Right forelimb (tissue), 1 donor: Measurements from ENCODE around the gene TLCD3B.

ENCODE experiments used
- DNase-seq: peaks from one replicate; pipeline ENCODE4 v3.0.0-alpha.2; 2018

Gene TLCD3B

GRCh38 chr16:30004424-30004776, 26.7 kb downstream of the TLCD3B start:
- no peak for DNase-seq

DNA sequence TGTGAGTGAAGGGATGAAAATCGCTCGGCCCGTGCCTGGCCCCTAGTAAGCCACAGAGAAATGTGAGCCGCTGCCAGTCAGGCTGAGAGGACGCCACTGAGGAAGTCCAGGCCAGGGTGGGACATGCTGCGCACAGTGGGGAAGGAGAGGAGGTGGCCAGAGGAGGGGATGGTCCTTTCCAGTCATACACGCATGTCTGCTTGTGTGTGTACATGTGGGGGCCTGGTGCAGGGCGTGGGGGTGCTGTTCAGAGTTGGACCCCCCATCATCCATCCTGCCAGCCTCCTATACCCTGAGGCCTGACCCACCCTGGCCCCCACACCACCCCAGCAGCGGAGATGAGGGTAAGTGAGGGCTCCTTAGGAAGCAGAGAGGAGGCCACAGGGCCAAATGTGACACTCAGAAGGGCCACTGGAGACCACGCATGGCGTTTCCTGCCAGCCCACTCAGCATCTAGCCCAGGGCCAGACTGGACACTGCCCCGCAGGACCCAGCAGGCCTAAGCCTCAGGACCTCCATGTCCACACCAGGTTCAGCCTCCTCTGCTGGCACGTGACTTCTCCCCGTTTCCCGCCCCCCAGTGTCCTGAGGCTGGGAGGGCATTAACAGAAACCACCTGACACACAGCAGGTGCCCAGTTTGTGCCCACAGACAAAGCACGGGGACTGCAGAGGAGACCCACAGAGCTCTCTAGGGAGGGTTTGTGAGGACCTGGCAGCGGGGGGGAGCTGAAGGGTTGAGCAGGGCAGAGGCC, 27.2 kb downstream of the TLCD3B start:
- DNase-seq, result no peak

- DNase-seq, result no peak
Measured at GRCh38 chr16:30002614-30003346, 28.3 kb downstream of the TLCD3B start.

GRCh38 chr16:30000735-30001631, 30.1 kb downstream of the TLCD3B start:
- no peak for DNase-seq

- DNase-seq, result no peak
Measured at GRCh38 chr16:29999605-30000004, 31.5 kb downstream of the TLCD3B start.

GRCh38 chr16:29996766-29997250, 34.3 kb downstream of the TLCD3B start:
- DNase-seq, result no peak

GRCh38 chr16:29995911-29996765, 34.9 kb downstream of the TLCD3B start, which contains the start of gene INO80E:
Gene INO80E, plus strand, starts transcription at chr16:29996241. Its CDS starts 70 bp downstream, at chr16:29996311.
- peak; percentile 99 for DNase-seq

DNA sequence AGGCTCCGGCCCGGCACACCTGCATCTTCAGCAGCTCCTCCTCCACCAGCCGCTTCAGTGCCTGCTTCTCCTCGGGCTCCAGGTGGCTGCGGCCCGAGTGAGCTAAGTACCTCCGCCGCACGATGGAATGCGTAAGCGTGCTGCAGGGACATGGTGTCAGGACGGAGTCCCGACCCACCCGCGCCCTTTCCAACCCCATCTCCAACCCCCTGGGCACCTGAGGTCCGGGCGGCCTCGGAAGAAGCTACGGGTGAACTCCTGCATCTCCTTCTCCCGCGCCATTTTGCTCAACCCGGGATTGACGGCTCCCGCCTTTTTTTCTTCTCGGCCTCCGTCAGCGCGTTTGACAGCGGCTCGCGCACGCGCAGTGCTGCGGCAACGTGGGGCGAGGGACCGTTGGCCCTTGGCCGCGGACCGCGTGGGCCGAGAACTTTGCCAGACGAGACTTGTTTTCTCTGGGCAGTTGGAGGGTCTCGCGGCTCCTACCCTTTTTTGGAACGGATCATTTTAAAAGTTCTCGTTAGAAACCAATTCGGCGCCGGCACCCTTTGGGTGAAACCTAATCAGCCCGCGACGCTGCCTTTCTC, 35.7 kb downstream of the TLCD3B start, which contains the start of gene HIRIP3:
Gene HIRIP3 (minus strand): TSS at position 294 of the 587 bp plus-strand sequence. CDS start 12 bp downstream, at position 282.
- peak; percentile 93 for DNase-seq

DNA sequence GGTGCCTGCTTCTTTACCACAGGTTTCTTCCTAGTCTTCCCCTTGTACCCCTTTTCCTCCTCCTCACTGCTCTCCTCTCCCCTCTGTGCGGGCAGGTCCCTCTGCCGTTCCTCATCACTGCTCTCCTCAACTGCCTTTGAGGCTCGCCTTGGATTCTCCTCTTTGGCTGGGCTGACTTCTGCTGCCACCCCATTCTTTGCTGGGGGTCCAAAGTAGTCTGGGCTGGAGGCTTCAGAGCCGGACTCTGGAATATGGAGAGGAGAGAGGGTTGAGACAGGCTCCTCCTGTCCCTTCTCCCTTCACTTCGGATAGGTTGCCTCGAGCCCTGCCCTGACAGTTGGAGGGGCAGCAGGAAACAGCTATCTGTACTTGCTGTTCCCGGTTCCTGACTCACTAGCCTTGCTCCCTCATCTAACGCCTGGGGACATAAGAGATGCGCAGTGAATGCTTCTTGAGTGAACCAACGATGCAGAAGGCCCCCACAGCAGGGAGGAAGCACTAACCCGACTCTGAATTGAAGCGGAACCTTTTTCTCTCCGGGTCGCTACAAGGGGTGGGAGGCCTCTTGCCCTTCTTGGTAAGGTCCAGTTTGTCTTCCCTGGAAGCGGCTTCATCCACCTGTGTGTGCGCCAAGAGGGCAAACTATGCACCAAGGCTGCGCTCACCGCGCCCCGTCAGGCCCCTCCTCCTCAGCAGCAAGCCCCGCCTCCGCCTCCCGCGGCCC, 36.3 kb downstream of the TLCD3B start:
- no peak for DNase-seq

DNA sequence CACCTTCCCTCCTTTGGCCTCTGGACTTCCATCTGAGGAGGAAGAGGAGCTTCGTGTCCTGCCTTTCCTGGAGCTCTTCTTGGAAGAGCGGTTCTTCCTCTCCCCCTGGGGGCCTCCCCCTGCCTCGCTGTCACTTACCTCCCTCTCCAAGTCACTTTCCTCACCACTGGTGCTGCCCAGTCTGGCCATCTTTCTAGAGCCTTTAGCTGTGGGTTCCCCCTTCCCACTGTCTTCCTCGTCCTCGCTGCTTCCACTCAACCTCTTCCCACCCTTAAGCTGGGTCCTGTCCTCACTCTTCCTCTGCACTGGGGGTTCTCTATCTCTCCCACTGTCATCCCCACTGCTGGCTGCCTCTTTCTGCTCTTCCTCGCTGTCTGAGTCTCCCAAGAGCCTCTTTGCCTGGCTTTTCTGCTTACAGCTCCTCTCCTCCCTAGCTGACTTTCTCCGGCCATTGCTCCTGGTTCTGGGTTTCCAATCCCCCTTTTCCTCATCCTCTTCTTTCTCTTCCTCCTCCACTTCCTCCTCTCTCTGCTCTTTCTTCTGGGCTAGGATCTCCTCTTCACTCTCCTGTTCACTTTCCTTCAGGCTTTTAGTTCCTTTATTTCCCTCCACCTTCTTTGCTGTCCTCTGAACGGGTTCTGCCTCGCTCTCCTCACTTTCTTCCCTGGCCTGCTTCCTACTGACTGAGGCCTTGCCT, 37.0 kb downstream of the TLCD3B start:
- no peak for DNase-seq

DNA sequence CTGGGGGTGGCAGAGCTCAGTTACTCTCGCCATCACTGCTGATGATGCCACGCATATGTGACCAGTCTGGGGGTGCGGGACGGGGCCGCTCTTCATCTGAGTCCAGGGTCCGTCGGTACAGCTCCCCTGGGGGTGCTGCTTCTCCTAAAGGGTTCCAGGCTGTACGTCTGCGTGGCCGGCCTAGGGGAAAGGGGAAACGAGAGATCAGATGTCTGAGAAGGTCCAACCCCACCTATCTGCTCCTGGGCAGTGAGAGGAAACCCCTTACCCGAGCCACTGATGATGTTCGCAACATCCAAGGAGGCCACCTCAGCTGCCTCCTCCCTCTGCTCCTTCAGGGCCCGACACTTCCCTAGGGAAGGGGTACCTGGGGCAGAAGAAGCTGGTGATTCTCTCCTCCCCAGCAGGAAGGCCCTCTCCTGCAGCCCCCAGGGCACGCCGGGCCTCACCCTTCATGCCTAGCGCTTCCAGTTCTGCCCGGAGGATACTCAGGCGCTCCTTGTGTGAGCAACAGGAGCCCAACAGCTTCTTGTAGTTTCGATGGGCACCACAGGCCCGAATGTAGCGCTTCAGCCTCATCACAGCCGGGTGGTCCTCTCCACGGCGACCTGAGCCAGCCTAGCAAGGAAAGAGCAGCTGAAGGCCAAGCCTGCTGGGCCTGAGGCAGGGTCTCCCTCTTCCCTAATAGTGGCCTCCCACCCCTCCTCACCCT, 37.7 kb downstream of the TLCD3B start:
- DNase-seq, result no peak

- DNase-seq, result no peak
Measured at GRCh38 chr16:29992344-29992967, 38.6 kb downstream of the TLCD3B start.

- no peak for DNase-seq
Measured at GRCh38 chr16:29991571-29991904, 39.5 kb downstream of the TLCD3B start.

GRCh38 chr16:29990883-29991570, 40.0 kb downstream of the TLCD3B start:
- DNase-seq, result no peak

- no peak for DNase-seq
Measured at GRCh38 chr16:29990034-29990433, 41.0 kb downstream of the TLCD3B start.

GRCh38 chr16:29989111-29989858, 41.8 kb downstream of the TLCD3B start:
- DNase-seq, result no peak

DNA sequence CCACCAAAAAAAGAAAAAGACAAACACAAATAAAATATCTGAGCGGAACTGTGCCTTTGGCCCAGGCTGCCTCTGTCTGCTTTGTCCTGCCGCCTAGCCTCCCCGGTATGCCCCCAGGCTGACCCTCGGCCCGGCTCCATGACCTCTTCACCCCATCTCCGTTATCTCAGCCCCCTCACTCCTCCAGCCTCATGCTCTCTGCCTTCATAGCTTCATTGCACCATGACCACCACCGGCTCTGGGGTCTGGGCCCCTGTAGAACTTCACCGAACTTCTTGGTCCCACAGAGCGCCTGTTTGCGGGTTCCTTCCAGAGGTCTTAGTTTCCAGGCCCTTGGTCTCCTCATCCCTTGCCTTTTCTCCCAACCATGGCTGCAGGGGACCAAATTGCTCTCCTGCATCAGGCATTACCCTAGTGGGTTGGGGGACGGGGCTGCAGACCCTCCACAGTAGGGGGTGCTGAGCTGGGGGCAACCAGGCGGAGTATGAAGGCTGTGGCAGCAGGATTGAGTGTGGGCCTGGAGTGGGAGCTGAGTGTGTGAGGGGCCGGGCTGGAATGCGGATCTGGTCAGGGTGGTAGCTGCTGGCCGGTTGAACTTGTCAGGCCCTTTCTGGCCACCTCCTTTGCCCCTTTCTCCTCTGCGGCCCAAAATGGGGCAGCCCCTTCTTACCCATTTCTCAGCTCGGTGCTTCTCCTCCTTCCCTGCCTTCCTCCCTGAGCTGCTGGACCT, 42.6 kb downstream of the TLCD3B start:
- DNase-seq, result no peak
